Smooth muscle cell (in vitro differentiated cells): ENCODE results near the gene PFKP. TPM values are rescaled to one million over a fixed set of nuclear protein-coding genes. Genes with fewer than 3 reads are reported as not detected.
A peak's percentile ranks its signal among the peaks of the same experiment; 100 is the strongest.

Experiments
- DNase-seq: peaks from one replicate; lab custom pipeline; 2025; ENCODE audit not compliant: unreplicated experiment; lab: John Stamatoyannopoulos, UW
- H2AFZ ChIP-seq: fragments of 200-600 bp; sonication (generic); 2 replicates; pipeline ENCODE4 v1.6.0; 2016; ENCODE audit warnings: antibody characterized with exemption, low read depth, mild to moderate bottlenecking
- H3F3A ChIP-seq: fragments of 200-600 bp; sonication (generic); 2 replicates; pipeline ENCODE4 v1.6.0; 2017; ENCODE audit warnings: antibody characterized with exemption, low read depth
- H3K27ac ChIP-seq: fragments of 200-600 bp; sonication (generic); 2 replicates; pipeline ENCODE4 v1.5.1; 2016; ENCODE audit warnings: low read depth, mild to moderate bottlenecking
- H3K27me3 ChIP-seq: fragments of 200-600 bp; sonication (generic); 2 replicates; pipeline ENCODE4 v1.6.1; 2016; ENCODE audit warnings: low read depth, mild to moderate bottlenecking
- H3K36me3 ChIP-seq: fragments of 200-600 bp; sonication (generic); 2 replicates; pipeline ENCODE4 v1.5.1; 2016; ENCODE audit warnings: low read depth
- H3K4me1 ChIP-seq: fragments of 200-600 bp; sonication (generic); 2 replicates; pipeline ENCODE4 v1.5.1; 2016; ENCODE audit warnings: low read depth
- H3K4me2 ChIP-seq: fragments of 200-600 bp; sonication (generic); 2 replicates; pipeline ENCODE4 v1.6.0; 2016; ENCODE audit warnings: mild to moderate bottlenecking
- H3K4me3 ChIP-seq: fragments of 200-600 bp; sonication (generic); 2 replicates; pipeline ENCODE4 v1.5.1; 2016; ENCODE audit warnings: mild to moderate bottlenecking
- H3K79me2 ChIP-seq: fragments of 200-600 bp; sonication (generic); 2 replicates; pipeline ENCODE4 v1.6.0; 2016; ENCODE audit warnings: low read depth, mild to moderate bottlenecking
- H3K9ac ChIP-seq: fragments of 200-600 bp; sonication (generic); 2 replicates; pipeline ENCODE4 v1.6.0; 2016; ENCODE audit warnings: low read depth
- H3K9me3 ChIP-seq: fragments of 200-600 bp; sonication (generic); replicated peaks from 2 replicates; pipeline ENCODE4 v1.5.1; 2016; ENCODE audit warnings: low read depth
- H4K20me1 ChIP-seq: fragments of 200-600 bp; sonication (generic); 2 replicates; pipeline ENCODE4 v1.6.0; 2016; ENCODE audit warnings: low read depth
- whole genome bisulfite sequencing: methylation state at CpG from one replicate; pipeline ENCODE4 v1.1.7; 2016; ENCODE audit warnings: low lambda C conversion rate; 5-methylcytosine and 5-hydroxymethylcytosine counted together
- polyA plus RNA-seq: library from polyadenylated mRNA; unstranded; fragments of >200 nt; fragmentation: Nextera tagmentation; extraction: Ambion mirVana; gene quantifications from 2 replicates; pipeline ENCODE4 v1.2.1, GENCODE V29; 2016
- total RNA-seq: library from RNA; depleted of rRNA; stranded (reverse); fragments of >200 nt; gene quantifications from 2 replicates; pipeline ENCODE4 v1.2.3, GENCODE V29; 2014
- TF ChIP-seq, protein P1 (sequence below): fragments of 200-600 bp; sonication (generic); IDR thresholded peaks from 2 replicates; pipeline ENCODE4 v1.5.1; 2017; ENCODE audit warnings: borderline replicate concordance, mild to moderate bottlenecking, antibody characterized with exemption; ENCODE audit not compliant: insufficient read depth, poor library complexity, severe bottlenecking

PFKP gene
- total and polyA plus RNA-seq, 2 experiments from 2014 or later = 178 to 203 TPM

DNA sequence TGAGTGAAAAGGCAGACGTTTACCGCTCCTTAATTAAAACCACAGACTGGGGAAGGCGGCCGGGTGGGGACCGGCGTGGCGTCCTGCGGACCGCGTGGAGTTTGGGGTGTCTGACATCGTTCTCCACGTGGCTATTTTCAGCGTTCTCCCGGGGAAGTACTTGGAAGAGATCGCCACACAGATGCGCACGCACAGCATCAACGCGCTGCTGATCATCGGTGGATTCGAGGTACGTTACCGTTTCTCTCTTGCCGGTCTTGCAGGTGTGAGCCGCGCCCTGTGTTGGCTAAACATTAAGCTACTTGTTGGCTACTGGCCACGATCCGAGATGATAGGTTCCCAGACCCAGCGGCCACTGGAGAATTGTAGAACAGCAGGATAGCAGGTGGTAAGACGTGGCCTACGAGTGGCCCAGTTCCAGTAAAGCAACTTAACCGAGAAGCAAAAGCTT, 51.3 kb downstream of the PFKP start:
- no peaks in the 10 kb centered on the region for H3K4me1 ChIP-seq
- H3K9me3 ChIP-seq = no peaks in the 10 kb centered on the region
- TF ChIP-seq, protein P1, sequence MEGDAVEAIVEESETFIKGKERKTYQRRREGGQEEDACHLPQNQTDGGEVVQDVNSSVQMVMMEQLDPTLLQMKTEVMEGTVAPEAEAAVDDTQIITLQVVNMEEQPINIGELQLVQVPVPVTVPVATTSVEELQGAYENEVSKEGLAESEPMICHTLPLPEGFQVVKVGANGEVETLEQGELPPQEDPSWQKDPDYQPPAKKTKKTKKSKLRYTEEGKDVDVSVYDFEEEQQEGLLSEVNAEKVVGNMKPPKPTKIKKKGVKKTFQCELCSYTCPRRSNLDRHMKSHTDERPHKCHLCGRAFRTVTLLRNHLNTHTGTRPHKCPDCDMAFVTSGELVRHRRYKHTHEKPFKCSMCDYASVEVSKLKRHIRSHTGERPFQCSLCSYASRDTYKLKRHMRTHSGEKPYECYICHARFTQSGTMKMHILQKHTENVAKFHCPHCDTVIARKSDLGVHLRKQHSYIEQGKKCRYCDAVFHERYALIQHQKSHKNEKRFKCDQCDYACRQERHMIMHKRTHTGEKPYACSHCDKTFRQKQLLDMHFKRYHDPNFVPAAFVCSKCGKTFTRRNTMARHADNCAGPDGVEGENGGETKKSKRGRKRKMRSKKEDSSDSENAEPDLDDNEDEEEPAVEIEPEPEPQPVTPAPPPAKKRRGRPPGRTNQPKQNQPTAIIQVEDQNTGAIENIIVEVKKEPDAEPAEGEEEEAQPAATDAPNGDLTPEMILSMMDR = no peak
- H3K9ac ChIP-seq = no peak overlapping the region
- H2AFZ ChIP-seq = no peak overlapping the region
- WGBS = 97% methylated on average over 32 of the region's 32 CpGs
- H3K27ac ChIP-seq = no peak overlapping the region
- peaks cover 4% of the 10 kb centered on the region for H3K36me3 ChIP-seq
- no peaks in the 10 kb centered on the region for H3K27me3 ChIP-seq
- DNase-seq = no peak
- no peak overlapping the region for H3K4me3 ChIP-seq
- no peaks in the 10 kb centered on the region for H3K79me2 ChIP-seq
- H3F3A ChIP-seq = no peaks in the 10 kb centered on the region
- H4K20me1 ChIP-seq = no peaks in the 10 kb centered on the region
- H3K4me2 ChIP-seq = no peak overlapping the region

DNA sequence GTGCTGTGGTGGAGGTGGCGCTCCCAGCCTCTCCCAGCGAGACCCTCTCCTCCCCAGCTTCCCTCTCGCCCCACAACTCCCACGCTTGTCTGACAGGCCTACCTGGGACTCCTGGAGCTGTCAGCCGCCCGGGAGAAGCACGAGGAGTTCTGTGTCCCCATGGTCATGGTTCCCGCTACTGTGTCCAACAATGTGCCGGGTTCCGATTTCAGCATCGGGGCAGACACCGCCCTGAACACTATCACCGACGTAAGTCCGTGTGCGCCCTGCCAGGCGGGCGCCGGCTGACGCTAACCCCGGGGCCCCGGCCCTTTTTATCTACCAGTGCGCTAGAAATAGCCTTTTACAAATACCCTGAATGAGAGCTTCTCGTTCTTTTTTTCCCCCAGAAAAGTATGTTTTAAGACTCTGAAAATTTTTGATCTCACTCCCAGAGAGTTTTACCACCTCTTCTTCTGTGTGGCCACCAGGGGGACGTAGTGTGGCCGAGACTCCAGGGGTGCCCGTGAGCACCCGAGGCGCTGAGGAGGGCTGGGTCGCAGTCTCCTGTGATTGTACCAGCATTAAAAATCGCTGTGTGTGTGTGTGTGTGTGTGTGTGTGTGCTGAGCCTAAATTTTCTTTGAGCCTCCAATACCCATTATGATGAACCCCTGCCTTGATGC, 52.6 kb downstream of the PFKP start:
- Histone ChIP-seq H3K9me3 (no peaks in the 10 kb centered on the region), H3K9ac (no peak overlapping the region), H3K4me1 (no peaks in the 10 kb centered on the region), H2AFZ (no peak overlapping the region), H3K4me3 (no peak overlapping the region), H3K4me2 (no peak overlapping the region), H3K27ac (no peak overlapping the region), H4K20me1 (no peaks in the 10 kb centered on the region), H3K27me3 (no peaks in the 10 kb centered on the region), H3K36me3 (peaks cover 4% of the 10 kb centered on the region), H3F3A (no peaks in the 10 kb centered on the region), H3K79me2 (no peaks in the 10 kb centered on the region)
- TF ChIP-seq, protein P1 = peak; percentile 50
- DNase-seq = no peak
- 92% methylated on average over 31 of the region's 31 CpGs for WGBS

DNA sequence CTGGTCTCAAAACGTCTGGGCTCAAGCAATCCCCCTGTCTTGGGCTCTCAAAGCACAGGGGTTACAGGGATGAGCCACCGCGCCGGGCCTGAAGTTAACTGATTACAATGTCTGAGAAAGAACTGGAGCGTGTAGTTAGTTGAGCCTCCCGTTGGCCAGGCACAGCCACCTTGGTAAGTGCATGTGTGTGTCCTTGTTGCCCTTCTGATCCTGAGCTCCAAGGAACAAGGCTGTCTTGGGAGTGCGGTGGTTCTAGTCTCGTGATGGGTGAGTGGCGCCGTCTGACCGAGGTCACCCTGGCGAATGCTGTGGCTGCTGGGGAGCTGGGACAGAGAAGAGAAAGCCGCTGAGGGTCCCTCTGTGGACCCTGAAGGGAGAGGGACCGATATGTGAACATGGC, 54.7 kb downstream of the PFKP start:
- Histone ChIP-seq H4K20me1 (peaks cover 9% of the 10 kb centered on the region), H3F3A (peaks cover 5% of the 10 kb centered on the region), H3K36me3 (no peaks in the 10 kb centered on the region), H3K9ac (no peak overlapping the region), H3K4me2 (no peak overlapping the region), H3K4me3 (no peak overlapping the region), H2AFZ (no peak overlapping the region), H3K4me1 (no peaks in the 10 kb centered on the region), H3K79me2 (no peaks in the 10 kb centered on the region), H3K27ac (no peak overlapping the region), H3K9me3 (no peaks in the 10 kb centered on the region), H3K27me3 (no peaks in the 10 kb centered on the region)
- TF ChIP-seq, protein P1 = no peak
- no peak for DNase-seq
- WGBS = 95% methylated on average over 14 of the region's 14 CpGs
